ENCODE data around the gene TAS2R13.

The TAS2R13 gene

DNA sequence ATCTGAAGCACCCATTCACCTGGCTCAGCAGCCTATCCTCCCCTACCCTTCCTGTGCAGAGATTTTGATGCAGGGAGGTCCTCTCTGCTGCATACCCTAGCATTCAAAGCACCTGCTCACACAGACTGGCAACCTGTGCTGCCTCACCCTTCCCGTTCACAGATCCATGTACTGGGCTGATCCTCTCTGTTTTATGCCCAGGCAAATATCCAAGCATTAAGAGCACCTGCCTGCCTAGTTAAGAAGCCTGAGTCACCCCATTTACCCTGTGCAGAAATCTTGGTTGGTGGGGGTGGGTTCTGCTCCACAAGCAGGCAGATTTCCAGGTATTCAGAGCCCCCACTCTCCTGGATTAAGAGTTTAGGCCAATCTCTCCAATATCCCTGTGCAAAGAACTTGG is 8.4 kb downstream of the TAS2R13 start:
- DNase-seq (no peak), ATAC-seq (ENCODE audit: insufficient read depth, low read depth) (no peak)
- H3K9ac ChIP-seq (ENCODE audit: low read depth, low read length) = no peak overlapping the region
- no peak overlapping the region for H3K4me3 ChIP-seq (ENCODE audit: low read depth in 1 of 2, low read length in 2 of 2)
- no peaks in the 10 kb centered on the region for H3K4me1 ChIP-seq (ENCODE audit: insufficient read depth, low read length)
- no peak overlapping the region for H3K4me2 ChIP-seq (ENCODE audit: insufficient read depth, low read length)
- H4K20me1 ChIP-seq (ENCODE audit: insufficient read depth, low read length) = no peaks in the 10 kb centered on the region
- H3K79me2 ChIP-seq (ENCODE audit: insufficient read depth, low read length) = no peaks in the 10 kb centered on the region; the same call in 1 of the 2 replicates
- H3K9me3 ChIP-seq (ENCODE audit: insufficient read depth, low read length, severe bottlenecking) = peaks cover 26% of the 10 kb centered on the region
- no peak overlapping the region for H2AFZ ChIP-seq (ENCODE audit: low read depth, low read length)
- H3K36me3 ChIP-seq (ENCODE audit: insufficient read depth, low read length) = peaks cover 13% of the 10 kb centered on the region; the same call in 1 of the 2 replicates
- TF ChIP-seq, protein P1, sequence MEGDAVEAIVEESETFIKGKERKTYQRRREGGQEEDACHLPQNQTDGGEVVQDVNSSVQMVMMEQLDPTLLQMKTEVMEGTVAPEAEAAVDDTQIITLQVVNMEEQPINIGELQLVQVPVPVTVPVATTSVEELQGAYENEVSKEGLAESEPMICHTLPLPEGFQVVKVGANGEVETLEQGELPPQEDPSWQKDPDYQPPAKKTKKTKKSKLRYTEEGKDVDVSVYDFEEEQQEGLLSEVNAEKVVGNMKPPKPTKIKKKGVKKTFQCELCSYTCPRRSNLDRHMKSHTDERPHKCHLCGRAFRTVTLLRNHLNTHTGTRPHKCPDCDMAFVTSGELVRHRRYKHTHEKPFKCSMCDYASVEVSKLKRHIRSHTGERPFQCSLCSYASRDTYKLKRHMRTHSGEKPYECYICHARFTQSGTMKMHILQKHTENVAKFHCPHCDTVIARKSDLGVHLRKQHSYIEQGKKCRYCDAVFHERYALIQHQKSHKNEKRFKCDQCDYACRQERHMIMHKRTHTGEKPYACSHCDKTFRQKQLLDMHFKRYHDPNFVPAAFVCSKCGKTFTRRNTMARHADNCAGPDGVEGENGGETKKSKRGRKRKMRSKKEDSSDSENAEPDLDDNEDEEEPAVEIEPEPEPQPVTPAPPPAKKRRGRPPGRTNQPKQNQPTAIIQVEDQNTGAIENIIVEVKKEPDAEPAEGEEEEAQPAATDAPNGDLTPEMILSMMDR (IDR thresholded peaks at IDR 0.05; ENCODE audit: borderline replicate concordance, extremely low read depth, low read length, poor library complexity, severe bottlenecking) = no peak
- TF ChIP-seq EZH2 (IDR thresholded peaks at IDR 0.05; ENCODE audit: borderline replicate concordance, low read depth, low read length, severe bottlenecking) = no peak
- no peak overlapping the region for H3K27ac ChIP-seq (ENCODE audit: low read length)
- no peaks in the 10 kb centered on the region for H3K27me3 ChIP-seq (ENCODE audit: insufficient read depth, low read length, poor library complexity)

DNA sequence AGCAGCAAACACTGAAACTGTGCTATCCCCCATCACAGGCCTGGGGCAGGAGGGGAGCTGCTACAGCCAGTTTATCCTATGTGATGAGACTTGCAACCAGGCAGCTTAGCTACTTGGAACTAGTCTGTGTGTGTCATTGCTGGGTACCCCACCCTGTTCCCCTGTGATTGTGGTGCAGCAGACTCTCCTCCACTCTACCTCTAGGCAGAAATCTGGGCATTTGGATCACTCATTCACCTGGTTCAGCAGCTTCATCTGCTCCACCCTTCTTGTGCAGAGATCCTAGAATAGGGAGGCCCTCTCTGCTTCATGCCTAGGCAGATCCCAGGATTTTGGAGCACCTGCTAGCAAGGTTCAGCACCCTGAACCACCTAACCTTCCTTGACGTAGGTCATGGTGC is 8.8 kb downstream of the TAS2R13 start:
- no peaks in the 10 kb centered on the region for H3K4me1 ChIP-seq (ENCODE audit: insufficient read depth, low read length)
- H3K9ac ChIP-seq (ENCODE audit: low read depth, low read length) = no peak overlapping the region
- TF ChIP-seq EZH2 (IDR thresholded peaks at IDR 0.05; ENCODE audit: borderline replicate concordance, low read depth, low read length, severe bottlenecking) = no peak
- TF ChIP-seq, protein P1 (IDR thresholded peaks at IDR 0.05; ENCODE audit: borderline replicate concordance, extremely low read depth, low read length, poor library complexity, severe bottlenecking) = no peak
- no peak overlapping the region for H3K4me3 ChIP-seq (ENCODE audit: low read depth in 1 of 2, low read length in 2 of 2)
- DNase-seq = no peak
- H3K27me3 ChIP-seq (ENCODE audit: insufficient read depth, low read length, poor library complexity) = no peaks in the 10 kb centered on the region
- H3K4me2 ChIP-seq (ENCODE audit: insufficient read depth, low read length) = no peak overlapping the region
- no peak overlapping the region for H2AFZ ChIP-seq (ENCODE audit: low read depth, low read length)
- H3K9me3 ChIP-seq (ENCODE audit: insufficient read depth, low read length, severe bottlenecking) = peaks cover 26% of the 10 kb centered on the region
- H3K79me2 ChIP-seq (ENCODE audit: insufficient read depth, low read length) = no peaks in the 10 kb centered on the region; the same call in 1 of the 2 replicates
- H3K36me3 ChIP-seq (ENCODE audit: insufficient read depth, low read length) = peaks cover 13% of the 10 kb centered on the region; the same call in 1 of the 2 replicates
- no peak overlapping the region for H3K27ac ChIP-seq (ENCODE audit: low read length)
- ATAC-seq (ENCODE audit: insufficient read depth, low read depth) = no peak
- H4K20me1 ChIP-seq (ENCODE audit: insufficient read depth, low read length) = no peaks in the 10 kb centered on the region

DNA sequence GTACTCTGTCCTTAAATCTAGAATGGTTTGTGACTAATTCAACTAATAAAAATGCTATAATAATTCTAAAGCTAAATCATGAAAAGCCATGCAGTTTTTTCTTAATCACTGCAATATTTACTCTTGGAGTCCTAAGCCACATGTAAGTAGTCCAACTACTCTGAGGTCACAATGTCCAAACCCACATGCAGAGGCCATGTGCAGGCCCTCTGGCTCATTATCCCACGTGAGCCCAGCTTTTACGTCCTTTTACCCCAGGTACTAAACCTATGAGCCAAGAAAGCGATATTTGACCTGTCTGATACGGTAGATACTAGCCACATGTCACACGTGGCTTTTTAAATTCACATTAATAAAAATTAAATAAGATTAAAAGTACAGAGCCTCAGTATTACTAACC is 12.5 kb downstream of the TAS2R13 start:
- Histone ChIP-seq H3K4me2 (ENCODE audit: insufficient read depth, low read length) (no peak overlapping the region), H3K79me2 (ENCODE audit: insufficient read depth, low read length) (no peaks in the 10 kb centered on the region), H2AFZ (ENCODE audit: low read depth, low read length) (no peak overlapping the region), H3K4me3 (ENCODE audit: low read depth in 1 of 2, low read length in 2 of 2) (no peak overlapping the region), H3K27me3 (ENCODE audit: insufficient read depth, low read length, poor library complexity) (no peaks in the 10 kb centered on the region), H3K4me1 (ENCODE audit: insufficient read depth, low read length) (no peaks in the 10 kb centered on the region), H3K27ac (ENCODE audit: low read length) (no peak overlapping the region), H3K9ac (ENCODE audit: low read depth, low read length) (no peak overlapping the region), H3K36me3 (ENCODE audit: insufficient read depth, low read length) (peaks cover 10% of the 10 kb centered on the region; the same call in 1 of the 2 replicates), H3K9me3 (ENCODE audit: insufficient read depth, low read length, severe bottlenecking) (no peaks in the 10 kb centered on the region), H4K20me1 (ENCODE audit: insufficient read depth, low read length) (no peaks in the 10 kb centered on the region)
- ATAC-seq (ENCODE audit: insufficient read depth, low read depth) = no peak
- TF ChIP-seq EZH2 (IDR thresholded peaks at IDR 0.05; ENCODE audit: borderline replicate concordance, low read depth, low read length, severe bottlenecking) = no peak
- TF ChIP-seq, protein P1 (IDR thresholded peaks at IDR 0.05; ENCODE audit: borderline replicate concordance, extremely low read depth, low read length, poor library complexity, severe bottlenecking) = no peak
- DNase-seq = no peak

DNA sequence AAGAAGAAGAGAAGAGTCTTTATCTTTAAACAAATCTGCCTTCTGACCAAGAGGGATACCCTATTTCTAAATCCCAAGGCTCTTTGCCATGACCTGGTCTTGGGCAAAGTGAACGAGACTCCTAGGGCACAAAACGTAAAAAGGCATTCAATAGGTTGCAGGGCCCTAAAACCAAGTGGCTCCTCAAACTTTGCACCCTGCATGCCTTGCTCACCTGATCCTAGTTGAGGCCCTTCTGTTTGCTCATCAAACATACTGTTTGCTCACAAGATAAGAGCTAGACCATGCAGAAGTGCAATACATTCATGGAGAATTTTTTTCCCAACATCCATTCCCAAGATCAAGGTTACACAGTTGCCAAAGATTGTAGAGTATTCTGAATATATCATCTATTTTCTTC is 17.4 kb downstream of the TAS2R13 start:
- H3K9ac ChIP-seq (ENCODE audit: low read depth, low read length) = no peak overlapping the region
- H3K4me1 ChIP-seq (ENCODE audit: insufficient read depth, low read length) = no peaks in the 10 kb centered on the region
- TF ChIP-seq, protein P1 (IDR thresholded peaks at IDR 0.05; ENCODE audit: borderline replicate concordance, extremely low read depth, low read length, poor library complexity, severe bottlenecking) = no peak
- no peak for TF ChIP-seq EZH2 (IDR thresholded peaks at IDR 0.05; ENCODE audit: borderline replicate concordance, low read depth, low read length, severe bottlenecking)
- no peaks in the 10 kb centered on the region for H3K27me3 ChIP-seq (ENCODE audit: insufficient read depth, low read length, poor library complexity)
- H3K4me3 ChIP-seq (ENCODE audit: low read depth in 1 of 2, low read length in 2 of 2) = no peak overlapping the region
- H3K9me3 ChIP-seq (ENCODE audit: insufficient read depth, low read length, severe bottlenecking) = no peaks in the 10 kb centered on the region
- DNase-seq (no peak), ATAC-seq (ENCODE audit: insufficient read depth, low read depth) (no peak)
- H3K4me2 ChIP-seq (ENCODE audit: insufficient read depth, low read length) = no peak overlapping the region
- H2AFZ ChIP-seq (ENCODE audit: low read depth, low read length) = no peak overlapping the region
- no peaks in the 10 kb centered on the region for H3K79me2 ChIP-seq (ENCODE audit: insufficient read depth, low read length)
- peaks cover 6% of the 10 kb centered on the region; the same call in 1 of the 2 replicates for H3K36me3 ChIP-seq (ENCODE audit: insufficient read depth, low read length)
- H4K20me1 ChIP-seq (ENCODE audit: insufficient read depth, low read length) = no peaks in the 10 kb centered on the region
- H3K27ac ChIP-seq (ENCODE audit: low read length) = no peak overlapping the region
